ENCODE data around the gene NUFIP1.
A peak's percentile ranks its signal among the peaks of the same experiment; 100 is the strongest.
"Not testable (repeated sequence)": the region's sequence is repeated elsewhere in the genome, so short reads cannot be mapped to it uniquely, and the experiment has no call there.

Gene NUFIP1

GRCh38 chr13:44902738-44903137 is 86.5 kb downstream of the NUFIP1 start:
- DNase-seq (ENCODE audit: low spot score) = no peak
- Histone ChIP-seq H3K27ac (peak overlapping the region; percentile 66 to 86), H3K4me3 (no peak overlapping the region)
- TF ChIP-seq CTCF (IDR thresholded peaks at IDR 0.05) = no peak

DNA sequence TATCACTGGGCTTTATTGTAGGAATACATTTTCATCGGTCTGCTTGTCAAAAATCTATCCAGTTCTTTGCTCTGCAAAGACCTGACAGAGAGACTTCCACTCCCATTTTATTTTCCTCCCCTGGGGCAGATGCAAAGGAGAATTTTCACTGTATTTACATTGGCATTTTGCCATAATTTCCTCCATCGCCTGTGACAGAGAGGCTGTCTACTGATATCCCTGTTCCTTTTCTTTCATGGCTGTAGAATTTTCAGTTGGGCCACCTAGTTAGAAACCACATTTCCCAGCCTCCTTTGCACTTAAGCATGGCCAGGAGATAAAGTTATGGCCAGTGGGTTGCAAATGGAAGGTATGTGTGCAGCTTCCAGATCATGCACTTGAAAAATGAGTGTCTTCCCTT is 89.3 kb downstream of the NUFIP1 start:
- no peak overlapping the region for H3K4me3 ChIP-seq
- no peak for TF ChIP-seq CTCF (IDR thresholded peaks at IDR 0.05)
- no peak overlapping the region for H3K27ac ChIP-seq
- no peak for DNase-seq (ENCODE audit: low spot score)

DNA sequence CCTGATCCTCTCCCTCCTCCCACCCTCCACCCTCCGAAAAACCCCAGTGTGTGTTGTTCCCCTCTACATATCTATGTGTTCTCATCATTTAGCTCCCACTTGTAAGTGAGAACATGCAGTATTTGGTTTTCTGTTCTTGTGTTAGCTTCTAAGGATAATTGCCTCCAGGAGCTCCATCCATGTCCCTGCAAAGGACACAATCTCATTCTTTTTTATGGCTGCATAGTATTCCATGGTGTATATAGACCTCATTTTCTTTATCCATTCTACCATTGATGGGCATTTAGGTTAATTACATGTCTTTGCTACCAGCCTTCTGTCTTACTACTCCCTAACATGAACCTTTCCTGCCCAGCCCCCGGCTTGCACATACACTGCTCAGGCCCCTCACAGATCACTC is 91.0 kb downstream of the NUFIP1 start:
- not testable (repeated sequence) for DNase-seq (ENCODE audit: low spot score); H3K4me3 ChIP-seq; H3K27ac ChIP-seq

DNA sequence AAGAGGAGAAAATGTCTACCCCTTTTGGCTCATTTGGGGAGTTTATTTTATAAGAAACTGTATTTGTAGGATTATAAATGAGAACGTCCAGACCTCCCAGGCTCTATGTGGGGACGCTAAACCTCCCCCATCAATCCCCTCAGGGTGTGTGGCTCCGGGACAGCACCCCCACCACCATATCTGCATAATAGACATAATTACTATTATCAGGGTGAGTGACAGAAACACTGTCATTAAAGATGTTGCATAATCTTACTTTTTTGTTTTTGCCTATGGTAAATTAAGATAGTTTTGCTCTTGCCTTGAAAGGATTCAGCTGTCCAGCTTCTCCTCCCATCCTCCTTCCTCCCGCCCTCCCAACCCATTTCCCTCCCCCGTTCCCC is 93.3 kb downstream of the NUFIP1 start:
- Histone ChIP-seq H3K4me3 (no peak overlapping the region), H3K27ac (no peak overlapping the region)
- TF ChIP-seq CTCF (IDR thresholded peaks at IDR 0.05) = no peak
- no peak for DNase-seq (ENCODE audit: low spot score)

- TF ChIP-seq CTCF (IDR thresholded peaks at IDR 0.05) = no peak
Measured at GRCh38 chr13:44895264-44895952, 93.9 kb downstream of the NUFIP1 start.

DNA sequence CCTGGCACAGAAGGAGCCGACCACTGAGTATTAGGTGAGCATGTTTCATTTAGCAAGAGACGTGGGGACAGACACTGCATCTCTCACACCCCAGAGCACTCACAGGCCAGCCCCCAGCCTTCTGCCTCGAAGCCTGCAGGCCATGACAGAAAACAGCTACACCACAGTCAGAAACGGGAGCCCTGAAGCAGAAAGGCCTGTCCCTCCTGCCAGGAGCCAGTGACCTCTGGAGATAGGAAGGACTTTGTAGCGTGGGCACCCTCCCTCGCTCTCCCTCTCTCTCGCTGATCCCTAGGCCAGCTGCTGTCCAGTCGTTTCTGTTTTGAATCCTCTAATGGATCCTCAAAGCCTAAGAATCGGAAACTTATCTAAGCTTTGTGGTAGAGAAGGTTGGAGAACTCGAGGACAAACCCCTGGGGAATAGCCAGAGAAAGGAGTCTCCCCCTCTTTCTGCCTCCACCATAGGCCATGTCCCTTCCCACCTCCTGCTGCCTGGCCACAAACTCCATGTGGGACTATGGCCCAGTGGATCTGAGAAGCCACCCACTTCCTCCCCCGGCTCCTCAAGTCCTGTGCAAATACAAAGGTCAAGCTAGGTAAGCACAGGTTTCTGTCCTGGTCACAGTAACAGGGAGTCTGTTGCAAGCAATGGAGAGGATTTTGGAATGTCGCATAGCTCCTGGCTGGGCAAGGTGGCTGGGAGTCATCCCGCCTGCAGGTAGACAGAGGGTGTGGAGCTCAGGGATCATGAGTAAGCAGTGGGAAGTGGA is 95.1 kb downstream of the NUFIP1 start:
- no peak for TF ChIP-seq CTCF (IDR thresholded peaks at IDR 0.05)
- no peak for DNase-seq (ENCODE audit: low spot score)
- no peak overlapping the region for H3K27ac ChIP-seq
- H3K4me3 ChIP-seq = no peak overlapping the region

More at GRCh38 chr13:44895264-44895952, 93.9 kb downstream of the NUFIP1 start:
- DNase-seq (ENCODE audit: low spot score) = no peak
- no peak overlapping the region for H3K4me3 ChIP-seq
- no peak overlapping the region for H3K27ac ChIP-seq
